ENCODE measurements around the gene PDP2.

Gene PDP2

DNA sequence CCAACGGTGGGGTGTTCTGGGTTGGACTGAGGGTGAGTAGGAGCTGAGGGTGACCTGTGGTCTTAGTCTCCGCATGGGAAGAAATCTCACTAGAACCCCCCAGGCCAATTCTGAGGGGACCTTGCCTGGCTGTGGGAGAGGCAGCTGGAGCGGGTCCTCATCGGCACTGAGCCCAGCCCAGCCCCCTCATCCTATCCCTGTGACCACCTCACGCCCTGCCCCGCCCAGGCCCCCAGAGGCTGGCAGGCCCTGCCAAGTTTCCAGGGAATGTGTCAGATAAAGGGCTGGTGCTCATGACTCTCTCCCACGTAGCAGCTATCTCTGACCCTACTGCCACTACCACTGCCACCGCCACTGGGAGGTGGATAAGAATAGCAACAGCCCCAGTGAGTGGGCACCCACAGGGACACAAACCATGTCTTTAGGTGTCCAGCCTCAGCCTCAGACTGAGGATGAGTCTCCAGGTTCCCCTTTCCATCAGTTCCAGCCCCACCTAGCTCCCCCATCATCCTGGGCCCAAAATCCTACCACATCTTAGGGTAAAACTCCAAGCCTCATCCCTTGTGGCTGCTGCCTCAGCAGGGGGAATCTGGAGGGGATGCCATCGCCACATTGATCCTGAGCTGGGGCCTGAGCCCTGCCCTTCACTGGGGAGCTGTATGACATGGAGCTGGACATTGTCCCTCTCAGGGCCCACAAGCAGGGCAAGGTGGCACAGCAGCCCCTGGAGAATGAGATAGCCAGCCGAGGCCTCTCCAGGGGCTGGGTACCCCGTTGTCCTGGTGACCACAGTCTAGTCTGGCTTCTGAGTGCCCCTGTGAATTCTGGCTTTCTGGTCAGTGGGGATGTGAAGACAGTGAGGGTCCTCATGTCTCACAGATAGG is 23.5 kb downstream of the PDP2 start:
- DNase-seq (ENCODE audit: low spot score): no peak

DNA sequence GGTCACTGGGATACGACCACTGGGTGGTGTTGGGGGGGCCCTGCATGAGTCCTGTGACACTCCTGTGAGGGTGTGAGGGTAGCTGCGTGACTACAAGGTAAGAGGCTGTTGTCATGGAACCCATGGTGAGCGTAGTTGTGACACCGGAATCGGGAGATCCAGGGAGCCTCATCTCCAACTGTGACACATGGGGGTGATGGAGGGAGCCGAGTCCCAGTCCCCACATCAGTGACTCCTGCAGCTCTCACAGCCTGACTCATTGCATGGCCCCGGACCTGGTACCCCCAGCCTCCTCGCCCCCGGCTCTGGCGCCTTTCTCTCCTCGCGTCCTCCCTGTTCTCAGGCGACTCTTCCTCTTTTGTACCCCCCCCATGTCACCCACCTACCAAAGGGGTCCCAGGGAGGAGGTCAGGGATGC is 24.1 kb downstream of the PDP2 start:
- DNase-seq (ENCODE audit: low spot score): no peak

DNA sequence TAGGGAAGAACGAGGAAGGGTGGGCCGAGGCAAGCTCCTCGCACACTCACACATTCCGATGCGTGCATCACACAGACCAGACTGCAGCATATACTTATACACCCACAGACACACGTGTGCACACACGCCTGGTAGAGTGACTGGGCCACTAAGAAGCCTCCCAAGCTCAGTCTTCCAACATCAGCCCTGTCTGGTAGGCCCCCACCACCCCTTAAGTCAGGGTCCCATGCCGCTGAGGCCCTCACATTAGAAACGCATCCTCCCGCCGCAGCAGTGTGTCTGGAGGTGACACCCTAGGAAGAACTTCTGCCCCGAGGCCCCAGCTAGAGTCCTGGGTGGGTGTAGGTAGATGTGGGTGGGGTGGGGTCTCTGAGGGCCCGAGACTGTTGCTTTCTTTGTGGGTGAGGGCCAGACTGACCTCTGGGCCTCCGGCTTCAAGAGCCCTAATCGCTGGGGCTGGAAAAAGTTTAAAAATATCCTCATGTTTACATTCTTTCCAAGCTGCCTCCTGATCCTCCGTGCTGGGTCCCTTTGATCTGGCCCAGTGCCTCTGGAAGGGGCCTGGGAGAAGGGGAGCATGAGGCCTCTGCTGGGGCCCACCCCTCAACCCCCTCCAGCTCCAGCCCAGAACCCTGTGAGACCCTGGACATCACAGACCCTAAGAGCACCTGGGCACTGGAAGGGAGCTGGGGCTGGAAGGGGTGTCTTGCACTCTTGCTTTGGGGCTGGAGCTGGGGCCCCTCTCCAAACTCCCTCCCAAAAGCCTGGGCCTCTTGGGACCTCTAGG is 24.7 kb downstream of the PDP2 start:
- no peak for DNase-seq (ENCODE audit: low spot score)

DNA sequence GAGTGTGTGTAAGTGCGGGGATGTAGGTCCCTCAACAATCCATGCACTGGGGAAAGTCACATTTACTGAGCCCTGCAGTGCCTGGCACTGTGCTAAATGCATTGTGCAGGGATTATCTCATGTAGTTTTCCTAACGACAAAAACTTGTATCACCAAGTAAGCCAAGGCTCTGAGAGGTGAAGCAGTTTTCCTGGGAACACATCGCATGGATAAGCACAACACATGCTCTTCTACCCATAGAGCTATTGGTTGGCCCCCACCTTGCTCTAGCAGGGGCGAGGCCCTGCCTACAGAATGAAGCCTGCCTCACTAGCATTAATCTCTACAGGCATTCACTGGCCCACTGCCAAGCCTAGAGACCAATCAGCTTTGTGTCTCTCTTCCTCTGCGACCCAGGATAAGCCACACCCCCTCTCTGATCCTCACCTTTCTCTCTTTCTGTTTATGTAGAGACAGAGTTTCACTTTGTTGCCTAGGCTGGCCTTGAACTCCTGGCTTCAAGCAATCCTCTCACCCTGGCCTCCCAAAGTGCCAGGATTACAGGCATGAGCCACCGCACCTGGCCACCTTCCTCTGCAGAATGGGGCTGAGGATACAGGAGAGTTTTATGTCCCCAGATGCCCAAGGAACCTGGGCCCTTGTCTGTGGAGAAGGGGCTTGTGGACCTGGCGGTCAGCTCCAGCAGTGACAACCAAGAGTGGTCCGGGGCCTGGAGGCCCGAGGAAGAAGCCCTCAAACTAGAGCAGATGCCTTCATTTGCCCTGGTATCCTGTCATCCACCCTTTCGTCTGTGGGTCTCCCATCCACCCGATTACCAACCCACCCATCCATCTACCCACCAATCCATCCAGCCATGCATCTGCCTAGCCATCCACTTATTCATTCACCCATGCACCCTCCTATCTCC is 25.6 kb downstream of the PDP2 start:
- no peak for DNase-seq (ENCODE audit: low spot score)

DNA sequence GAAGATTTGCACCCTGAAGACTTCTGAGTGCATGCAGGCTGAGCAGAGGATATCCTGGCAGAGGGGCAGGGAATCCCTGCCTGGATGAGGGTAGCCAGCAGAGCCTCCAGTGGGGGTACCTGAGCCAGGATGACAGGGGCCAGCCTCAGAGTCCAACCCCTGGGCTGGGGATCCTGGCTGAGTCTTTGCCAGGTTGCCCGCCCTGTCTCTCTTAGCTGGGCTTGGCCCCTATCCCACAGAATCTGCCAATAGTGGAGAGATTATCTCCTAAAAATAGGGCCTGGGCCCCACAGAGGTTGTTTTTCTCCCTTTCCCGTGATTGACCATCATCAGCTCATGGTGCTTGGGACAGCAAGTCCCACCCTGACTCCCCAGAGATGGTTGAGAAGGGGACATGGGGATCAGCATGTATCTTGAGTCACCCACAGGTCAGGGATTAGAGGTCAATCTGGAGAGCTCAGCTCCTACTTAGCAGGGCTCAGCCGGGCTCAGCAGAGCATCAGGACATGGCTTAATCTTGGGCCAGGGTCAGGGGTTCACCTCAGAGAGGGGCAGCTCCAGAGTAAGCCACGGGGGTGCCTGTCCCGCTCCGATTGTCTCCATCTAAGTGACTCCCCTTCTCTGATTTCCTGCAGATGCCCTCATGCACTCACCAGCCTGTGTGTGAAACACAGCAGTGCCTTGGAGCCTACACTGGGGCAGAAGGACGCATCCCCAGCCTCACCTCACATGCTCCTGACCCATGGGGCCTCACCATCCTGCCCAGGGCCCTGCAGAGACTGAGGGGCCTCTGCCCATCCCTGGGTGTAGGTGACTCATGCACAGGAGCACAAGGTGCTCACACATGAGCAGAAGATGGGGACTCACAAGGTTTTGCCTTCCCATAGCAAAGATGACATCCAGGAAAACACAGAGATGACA is 26.9 kb downstream of the PDP2 start:
- no peak for DNase-seq (ENCODE audit: low spot score)

DNA sequence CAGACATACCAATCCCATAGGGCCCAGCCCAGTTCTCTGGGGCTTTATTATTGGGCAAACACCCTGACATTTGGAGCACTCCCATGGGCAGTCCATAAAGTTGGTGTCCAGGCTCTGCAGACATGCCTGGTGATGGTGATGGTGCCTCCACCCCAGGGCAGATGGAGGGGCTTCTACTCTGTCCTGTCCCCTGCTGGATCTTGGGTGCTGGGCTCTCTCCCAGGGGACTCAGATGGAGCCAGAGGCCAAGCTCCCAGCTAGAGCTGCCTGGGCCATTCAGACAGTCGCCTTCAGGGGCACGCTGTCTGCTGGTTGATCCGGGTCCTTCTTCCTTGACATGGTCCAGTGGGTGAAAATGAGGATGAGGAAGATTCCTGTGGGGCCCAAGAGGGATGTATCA is 27.8 kb downstream of the PDP2 start:
- DNase-seq (ENCODE audit: low spot score): no peak

DNA sequence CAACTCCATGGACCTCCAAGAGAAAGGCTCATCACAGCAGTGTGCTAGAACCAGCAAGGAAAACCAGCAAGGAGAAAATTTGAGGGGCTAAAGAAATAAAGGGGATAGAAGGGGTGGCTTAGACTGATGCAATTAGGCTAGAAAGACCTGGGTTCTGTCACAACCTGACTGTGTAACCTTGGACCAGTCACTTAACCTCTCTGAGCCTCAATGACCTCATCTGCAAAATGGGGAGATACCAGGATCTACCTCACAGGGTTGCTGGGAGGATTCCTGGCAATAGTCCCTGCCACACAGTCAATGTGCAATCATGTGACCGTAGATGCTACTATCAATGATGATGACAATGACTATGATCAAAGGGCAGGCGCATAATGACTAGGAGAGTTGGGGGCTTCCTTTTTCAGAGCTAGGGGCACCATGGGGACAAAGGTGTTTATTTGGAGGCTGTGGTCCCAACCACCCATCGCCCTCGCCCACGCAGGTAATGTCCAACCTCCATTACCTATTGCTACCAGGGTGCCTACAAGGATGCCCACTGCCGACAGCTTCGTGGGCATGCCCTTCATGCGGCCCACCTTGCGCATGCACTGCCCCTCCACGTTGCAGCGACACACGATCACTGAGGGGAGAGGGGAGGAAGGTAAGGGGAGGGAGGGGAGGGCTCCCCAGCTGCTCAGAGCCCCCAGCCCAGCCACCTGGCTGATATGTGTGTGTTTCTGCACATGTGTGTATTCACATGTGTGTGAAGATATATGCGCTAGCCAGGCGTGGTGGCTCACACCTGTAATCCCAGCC is 28.6 kb downstream of the PDP2 start:
- no peak for DNase-seq (ENCODE audit: low spot score)

DNA sequence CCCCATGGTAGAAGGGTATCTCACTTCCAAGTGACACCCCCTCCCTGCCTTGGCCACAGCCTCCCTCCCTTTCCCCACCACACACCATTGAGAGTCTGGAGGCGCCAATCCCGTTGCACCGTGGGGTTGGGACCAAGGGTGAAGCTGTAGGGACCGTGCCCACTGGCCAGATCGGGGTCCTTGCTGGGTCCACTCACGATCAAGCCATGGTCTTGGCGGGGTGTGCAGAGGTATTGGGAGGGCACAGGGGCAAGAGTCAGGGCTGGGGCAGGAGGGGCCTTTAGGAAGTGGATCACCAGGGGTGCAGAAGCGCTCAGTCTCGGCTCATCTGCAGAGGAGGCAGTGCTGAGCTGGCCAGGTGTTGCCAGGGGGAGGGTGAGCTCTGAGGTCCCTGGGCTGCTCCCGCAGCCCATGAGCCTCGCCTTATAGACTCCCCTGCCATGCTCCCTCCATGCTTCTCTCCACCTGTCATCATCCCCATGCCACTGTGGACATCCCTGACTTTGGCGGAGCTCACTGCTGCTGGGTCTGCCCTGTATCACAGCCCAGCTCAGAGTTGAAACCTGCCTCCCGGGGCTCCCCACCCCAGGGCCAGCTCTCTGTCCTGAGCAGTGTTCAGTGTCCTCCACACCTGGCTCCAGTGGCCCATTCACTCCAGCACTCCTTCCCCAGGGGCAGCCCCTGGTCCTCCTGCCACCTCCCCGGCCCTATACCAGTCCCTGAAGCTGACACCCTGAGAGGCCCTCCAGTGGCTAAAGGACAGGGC is 30.0 kb downstream of the PDP2 start:
- no peak for DNase-seq (ENCODE audit: low spot score)

DNA sequence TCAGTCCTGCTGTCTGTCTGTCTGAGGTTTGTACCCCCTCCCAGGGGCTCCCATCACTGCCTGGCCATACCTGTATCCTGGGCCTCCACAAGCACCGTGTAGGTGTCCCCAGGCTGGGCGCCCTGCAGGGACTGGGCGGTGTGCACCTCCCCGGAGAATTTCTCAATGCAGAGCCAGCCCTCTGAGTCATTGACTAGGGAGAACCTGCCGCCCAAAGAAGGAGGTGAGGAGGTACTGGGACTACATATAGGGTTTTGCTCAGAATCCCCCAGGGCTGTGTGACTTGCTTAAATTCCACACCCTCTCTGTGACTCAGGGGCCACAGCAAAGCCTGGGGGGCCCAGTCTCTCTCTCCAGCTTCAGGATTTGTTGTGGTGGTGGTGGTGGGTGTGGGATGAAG is 30.8 kb downstream of the PDP2 start:
- no peak for DNase-seq (ENCODE audit: low spot score)

DNA sequence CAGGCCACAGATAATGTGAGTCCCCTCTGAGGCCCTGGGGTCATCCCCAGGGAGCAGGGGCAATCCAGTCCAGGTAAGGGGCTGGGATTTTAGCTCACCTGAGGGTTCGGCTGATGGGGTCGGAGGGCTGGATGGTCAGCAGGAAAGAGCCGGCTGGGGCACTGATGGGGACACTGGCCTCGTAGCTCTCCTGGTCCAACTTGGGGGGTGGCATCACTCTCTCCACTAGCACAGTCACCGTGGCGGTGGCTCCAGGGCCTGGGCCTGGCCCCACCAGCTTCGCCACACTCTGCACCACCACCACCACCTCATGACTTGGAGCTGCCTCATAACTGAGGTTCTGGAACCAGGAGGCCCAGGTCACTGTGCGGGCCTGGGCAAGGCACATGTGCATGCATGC is 31.5 kb downstream of the PDP2 start:
- no peak for DNase-seq (ENCODE audit: low spot score)

DNA sequence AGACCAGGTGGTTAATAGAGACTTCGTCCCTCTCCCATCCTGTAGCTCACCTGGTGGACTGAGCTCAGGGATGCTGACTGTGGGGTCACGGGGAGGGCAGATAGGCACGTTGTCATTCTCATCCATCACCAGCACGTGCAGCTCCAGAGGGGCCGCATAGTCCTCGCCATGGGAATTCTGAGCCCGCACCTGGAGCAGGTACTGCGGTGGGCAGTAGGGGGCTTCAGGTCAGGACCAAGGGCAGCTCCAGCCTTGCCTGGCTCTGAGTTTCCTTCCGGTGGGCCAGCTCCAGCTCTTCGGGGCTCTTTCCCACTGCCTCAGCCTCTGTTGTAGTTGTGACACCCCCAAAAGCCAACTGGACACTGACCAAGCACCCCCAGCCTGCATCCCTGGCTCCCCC is 32.8 kb downstream of the PDP2 start:
- no peak for DNase-seq (ENCODE audit: low spot score)

DNA sequence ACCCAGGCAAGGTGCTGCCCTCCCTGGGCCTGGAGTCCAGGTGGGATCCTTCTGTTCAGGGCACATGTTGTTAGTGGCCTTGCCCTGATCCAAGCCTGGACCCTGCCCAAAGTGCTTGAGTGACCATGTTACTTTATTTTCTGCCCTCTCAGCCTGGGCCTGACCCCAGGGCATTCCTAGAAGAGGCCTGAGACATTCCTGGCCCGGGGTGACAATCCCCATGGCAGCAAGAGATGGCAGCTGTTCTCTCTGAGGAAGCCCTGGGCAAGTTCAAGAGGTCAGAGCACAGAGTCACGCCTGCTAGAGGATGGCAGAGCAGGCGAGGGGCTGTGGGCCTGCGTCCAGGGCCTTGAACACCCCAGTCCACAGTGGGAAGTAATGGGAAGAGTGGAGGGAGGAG is 33.4 kb downstream of the PDP2 start:
- DNase-seq (ENCODE audit: low spot score): no peak

DNA sequence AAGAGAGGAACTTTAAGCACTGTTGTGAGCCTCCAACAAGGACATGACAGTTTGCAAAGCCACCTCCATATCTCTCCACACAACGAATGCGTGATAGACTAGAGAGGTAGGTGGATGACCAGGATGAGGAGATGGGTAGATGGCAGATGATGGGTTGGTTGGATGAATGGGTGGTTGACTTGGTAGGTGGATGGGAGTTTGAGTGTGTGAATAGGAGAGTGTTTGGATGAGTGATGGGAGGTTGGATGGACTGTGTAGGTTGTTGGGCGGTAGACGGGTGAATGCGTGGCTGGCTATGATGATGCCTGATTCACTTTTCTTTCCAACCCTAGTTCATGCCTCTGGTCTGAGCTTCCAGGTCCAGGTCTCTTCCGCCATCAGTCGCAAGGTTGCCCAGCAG is 34.2 kb downstream of the PDP2 start:
- DNase-seq (ENCODE audit: low spot score): no peak

DNA sequence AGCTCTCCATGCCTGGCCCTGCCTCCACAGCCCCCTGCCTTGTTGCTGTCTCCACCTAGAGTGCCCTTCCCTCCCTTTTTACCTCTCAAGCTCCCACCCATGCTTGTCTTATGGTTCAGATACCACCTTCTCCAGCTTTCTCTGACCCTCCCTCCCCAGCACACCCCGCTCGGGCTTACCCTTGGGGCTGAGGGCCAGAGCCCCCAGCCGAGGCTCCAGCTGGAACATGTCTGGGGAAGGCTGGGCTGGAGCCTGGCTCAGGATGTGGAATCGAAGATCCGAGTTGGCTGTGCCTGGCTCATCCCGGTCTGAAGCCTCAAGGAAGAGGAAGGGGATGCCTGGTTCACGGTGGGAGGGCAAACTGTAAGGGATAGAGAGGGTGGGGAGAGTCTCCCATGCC is 34.7 kb downstream of the PDP2 start:
- DNase-seq (ENCODE audit: low spot score): no peak

DNA sequence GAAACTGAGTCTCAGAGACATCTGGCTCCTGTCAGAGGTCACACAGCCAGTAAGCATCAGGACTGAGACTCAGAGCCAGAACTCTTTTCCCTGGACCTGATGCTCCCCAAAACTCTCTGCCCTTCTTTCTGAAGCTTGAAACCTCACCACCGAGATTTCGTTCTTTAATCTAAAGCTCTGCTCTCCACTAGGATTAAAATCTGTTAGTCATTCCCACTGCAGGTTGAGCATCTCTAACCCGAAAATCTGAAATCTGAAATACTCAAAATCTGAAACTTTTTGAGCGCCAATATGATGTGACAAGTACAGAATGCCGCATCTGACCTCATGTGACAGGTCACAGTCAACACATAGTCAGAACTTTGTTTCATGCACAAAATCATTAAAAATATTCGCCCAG is 36.2 kb downstream of the PDP2 start:
- DNase-seq (ENCODE audit: low spot score): no peak

DNA sequence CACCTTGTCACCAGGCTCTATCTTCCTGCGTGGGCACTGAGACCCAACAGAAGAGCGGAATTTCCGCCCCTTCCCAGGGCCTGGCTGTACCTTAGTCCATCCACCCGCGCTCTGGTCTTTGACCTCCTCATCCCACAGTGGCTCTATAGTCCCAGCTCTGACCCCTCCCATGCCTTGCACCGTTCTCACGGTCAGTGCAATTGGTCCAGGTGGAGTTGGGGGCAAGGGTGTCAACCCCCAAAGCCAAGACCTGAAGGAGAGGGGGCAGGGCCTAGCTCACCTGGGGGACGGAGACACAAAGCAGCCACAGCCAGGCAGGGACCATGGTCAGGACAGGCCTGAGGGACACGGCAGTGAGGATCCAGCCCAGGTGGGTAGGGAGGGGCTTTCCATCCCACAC is 37.4 kb downstream of the PDP2 start:
- DNase-seq (ENCODE audit: low spot score): no peak

DNA sequence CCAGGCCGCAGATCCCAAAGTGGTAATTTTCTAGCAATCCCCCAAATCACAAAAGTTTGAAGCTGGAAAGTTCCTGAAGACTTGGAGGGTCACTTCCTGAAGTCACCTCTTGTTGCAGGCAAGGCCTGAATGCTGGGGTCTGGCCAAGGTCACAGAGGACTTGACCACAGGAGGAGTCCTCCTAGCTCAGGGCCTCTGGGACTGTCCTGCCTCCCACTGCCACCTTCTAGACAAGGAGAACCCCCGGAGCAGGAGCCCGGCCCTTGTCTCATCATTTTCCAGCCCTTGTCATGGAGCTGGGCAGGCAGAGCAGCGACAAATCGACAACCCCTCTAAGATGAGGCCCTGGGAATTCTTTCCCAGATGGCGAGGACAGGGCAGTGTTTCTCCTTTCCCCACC is 38.0 kb downstream of the PDP2 start:
- DNase-seq (ENCODE audit: low spot score): no peak

DNA sequence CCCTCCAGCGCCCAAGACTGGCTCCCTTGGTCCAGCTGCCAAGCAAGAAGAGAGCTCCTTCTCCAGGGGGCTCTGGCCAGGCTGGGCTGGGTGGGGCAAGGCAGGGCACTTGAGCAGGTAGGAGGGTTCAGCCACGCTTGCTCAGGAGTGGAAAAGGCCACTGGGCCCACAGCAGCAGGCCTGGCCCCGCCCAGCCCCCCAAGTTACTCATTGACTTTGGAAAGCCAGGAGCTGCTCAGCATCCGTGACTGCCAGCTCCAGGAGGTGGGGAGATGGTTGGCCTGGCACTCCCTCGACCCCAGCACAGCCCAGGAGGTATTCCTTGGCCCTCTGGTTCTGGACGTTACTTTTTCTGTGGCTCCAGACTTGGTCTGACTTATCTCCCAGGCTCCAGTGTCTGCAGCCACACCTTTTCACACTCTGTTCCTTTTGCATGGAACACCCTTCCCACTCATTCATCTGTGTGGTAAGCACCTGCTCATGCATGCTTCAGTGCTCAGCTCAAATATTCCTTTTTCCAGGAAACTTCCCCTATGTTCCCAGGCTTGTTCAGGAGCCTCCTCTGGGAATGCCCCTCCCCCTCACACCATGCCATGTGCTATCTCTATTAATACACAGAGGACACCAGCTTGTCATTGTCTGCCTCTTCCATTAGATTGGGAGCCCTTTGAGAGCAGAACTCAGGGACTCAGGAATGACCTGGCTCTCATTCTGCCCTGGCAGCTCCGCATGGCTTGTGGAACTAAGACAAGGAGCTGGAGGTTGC is 38.7 kb downstream of the PDP2 start, which contains the start of gene CDH16:
Gene CDH16, minus strand, starts transcription at position 83 of the 766 bp plus-strand sequence. CDS start 820 bp downstream, outside the sequence.
- no peak for DNase-seq (ENCODE audit: low spot score)

Data from left forelimb (tissue), 1 donor.